CD8-positive, alpha-beta memory T cell (primary cell): ENCODE measurements around the gene PC. TPM values are rescaled to one million over a fixed set of nuclear protein-coding genes. Genes with fewer than 3 reads are reported as not detected.

ENCODE experiments used
- CTCF ChIA-PET: fragments of 350-600 bp; sonication (Branson Sonifier 250); formaldehyde crosslinking; loops from one replicate; lab custom pipeline; 2021; ENCODE audit warnings: antibody characterized with exemption; lab: Charles Lee
- POLR2A ChIA-PET: fragments of 350-600 bp; sonication (Branson Sonifier 250); formaldehyde crosslinking; loops from one replicate; lab custom pipeline; 2021; ENCODE audit warnings: antibody characterized with exemption; lab: Charles Lee
- DNase-seq, 5 donors: peaks; one replicate each; pipeline versions ENCODE4 v3.0.0 to v3.0.0-alpha.2; 2020 to 2022; ENCODE audit warnings: mixed read lengths in 1 of 5
- H3K27ac ChIP-seq: one replicate; pipeline ENCODE4 v1.7.0; 2013; ENCODE audit warnings: low read depth, mild to moderate bottlenecking, low read length, moderate library complexity
- H3K27me3 ChIP-seq: 2 replicates; pipeline ENCODE4 v1.7.0; 2013; ENCODE audit warnings: low read length, mild to moderate bottlenecking; ENCODE audit not compliant: insufficient read depth, poor library complexity, severe bottlenecking
- H3K36me3 ChIP-seq: 2 replicates; pipeline ENCODE4 v1.7.0; 2013; ENCODE audit warnings: mild to moderate bottlenecking, low read length, moderate library complexity; ENCODE audit not compliant: insufficient read depth
- H3K4me1 ChIP-seq: 2 replicates; pipeline ENCODE4 v1.7.0; 2013; ENCODE audit warnings: mild to moderate bottlenecking, low read length, moderate library complexity; ENCODE audit not compliant: insufficient read depth
- H3K4me3 ChIP-seq: 2 replicates; pipeline ENCODE4 v1.7.0; 2013; ENCODE audit warnings: mild to moderate bottlenecking, low read length
- H3K9me3 ChIP-seq: 2 replicates; pipeline ENCODE4 v1.7.0; 2013; ENCODE audit warnings: mild to moderate bottlenecking, low read length
- H3K27ac Mint-ChIP-seq, 8 donors: one replicate each; pipeline ENCODE4 v1.8.0; 2020 to 2021; ENCODE audit warnings: mixed read lengths in 8 of 8, mild to moderate bottlenecking in 6 of 8, inconsistent platforms in 3 of 8, moderate library complexity in 3 of 8
- H3K27me3 Mint-ChIP-seq, 2 donors: one replicate each; pipeline ENCODE4 v1.8.0; 2020 to 2021; ENCODE audit warnings: mixed read lengths in 2 of 2, mild to moderate bottlenecking in 1 of 2, moderate library complexity in 1 of 2
- H3K36me3 Mint-ChIP-seq, 3 donors: one replicate each; pipeline ENCODE4 v1.8.0; 2020 to 2021; ENCODE audit warnings: mixed read lengths in 3 of 3, inconsistent platforms in 1 of 3, mild to moderate bottlenecking in 1 of 3
- H3K4me1 Mint-ChIP-seq, 3 donors: one replicate each; pipeline ENCODE4 v1.8.0; 2020 to 2021; ENCODE audit warnings: mixed read lengths in 3 of 3, inconsistent platforms in 1 of 3, mild to moderate bottlenecking in 1 of 3
- H3K4me3 Mint-ChIP-seq, 7 donors: one replicate each; pipeline ENCODE4 v1.8.0; 2020 to 2021; ENCODE audit warnings: mixed read lengths in 7 of 7, mild to moderate bottlenecking in 6 of 7, moderate library complexity in 4 of 7, inconsistent platforms in 2 of 7
- H3K9me3 Mint-ChIP-seq, 5 donors: one replicate each; pipeline ENCODE4 v1.8.0; 2020 to 2022; ENCODE audit warnings: mixed read lengths in 5 of 5, mild to moderate bottlenecking in 3 of 5, moderate library complexity in 2 of 5, inconsistent platforms in 1 of 5
- polyA plus RNA-seq: library from polyadenylated mRNA; unstranded; fragments of 300-500 nt; fragmentation: Illumina TruSeq; gene quantifications from one replicate; pipeline ENCODE4 v1.2.3, GENCODE V29; 2021
- total RNA-seq, 2 experiments: library from RNA; stranded (reverse); gene quantifications; one replicate each; pipeline ENCODE4 v1.2.3, GENCODE V29; 2021

The PC gene
- total and polyA plus RNA-seq, 3 experiments from 2014 or later: 6.6 to 9.6 (median 8.9) TPM

- Mint-ChIP-seq H3K27ac (no peak overlapping the region), H3K9me3 (no peaks in the 10 kb centered on the region), H3K4me1 (peaks cover 2 to 8% (median 4%) of the 10 kb centered on the region in 3 donors), H3K4me3 (no peak overlapping the region), H3K36me3 (no peaks in the 10 kb centered on the region), H3K27me3 (peaks cover 0 to 4% of the 10 kb centered on the region in 2 donors)
- no peaks in the 10 kb centered on the region for H3K36me3 ChIP-seq
- DNase-seq: no peak
- H3K9me3 ChIP-seq: no peaks in the 10 kb centered on the region
- H3K27ac ChIP-seq: no peak overlapping the region
- H3K4me3 ChIP-seq: no peak overlapping the region
- POLR2A ChIA-PET: no interaction called here
- no peaks in the 10 kb centered on the region for H3K27me3 ChIP-seq
- CTCF ChIA-PET: no interaction called here
- H3K4me1 ChIP-seq: peaks cover 6% of the 10 kb centered on the region
Observed at GRCh38 chr11:66875378-66875777, 82.8 kb downstream of the PC start.

- Histone ChIP-seq H3K4me3 (no peak overlapping the region), H3K27ac (no peak overlapping the region), H3K27me3 (no peaks in the 10 kb centered on the region), H3K4me1 (no peaks in the 10 kb centered on the region), H3K36me3 (no peaks in the 10 kb centered on the region), H3K9me3 (no peaks in the 10 kb centered on the region)
- Mint-ChIP-seq H3K27me3 (peaks cover 0 to 4% of the 10 kb centered on the region in 2 donors), H3K36me3 (no peaks in the 10 kb centered on the region), H3K27ac (peak overlapping the region in 2 of 8 donors; percentile 52 to 83), H3K4me3 (no peak overlapping the region), H3K9me3 (no peaks in the 10 kb centered on the region), H3K4me1 (peaks cover 0 to 3% (median 0%) of the 10 kb centered on the region in 3 donors)
- POLR2A ChIA-PET: no interaction called here
- no peak for DNase-seq
- CTCF ChIA-PET: no interaction called here
Observed at GRCh38 chr11:66874232-66874631, 84.0 kb downstream of the PC start.

DNA sequence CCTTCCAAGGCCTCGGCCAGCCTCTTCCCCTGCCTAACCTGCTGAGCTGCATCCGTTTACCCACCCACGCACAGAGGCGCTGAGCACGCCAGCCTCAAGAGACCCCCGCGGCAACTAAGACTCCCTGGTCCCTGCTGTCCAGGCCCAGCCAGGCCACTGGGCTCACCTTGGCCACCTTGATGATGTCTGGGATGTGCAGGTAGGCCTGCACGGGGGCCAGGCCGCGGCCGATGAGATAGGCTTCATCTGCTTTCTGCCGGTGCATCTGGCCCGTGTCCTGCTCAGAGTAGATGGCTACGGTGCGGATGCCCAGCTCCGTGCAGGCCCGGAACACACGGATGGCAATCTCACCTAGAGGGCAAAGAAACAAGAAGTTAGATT, 86.7 kb downstream of the PC start:
- Histone ChIP-seq H3K36me3 (no peaks in the 10 kb centered on the region), H3K9me3 (no peaks in the 10 kb centered on the region), H3K4me3 (no peak overlapping the region), H3K27me3 (no peaks in the 10 kb centered on the region), H3K27ac (no peak overlapping the region), H3K4me1 (peaks cover 9% of the 10 kb centered on the region)
- H3K36me3 Mint-ChIP-seq: no peaks in the 10 kb centered on the region
- H3K4me1 Mint-ChIP-seq: peaks cover 6 to 16% (median 6%) of the 10 kb centered on the region in 3 donors
- POLR2A ChIA-PET: no interaction called here
- H3K27me3 Mint-ChIP-seq: peaks cover 0 to 4% of the 10 kb centered on the region in 2 donors
- no peaks in the 10 kb centered on the region for H3K9me3 Mint-ChIP-seq
- H3K4me3 Mint-ChIP-seq: no peak overlapping the region
- no peak for DNase-seq
- CTCF ChIA-PET: no interaction called here
- no peak overlapping the region for H3K27ac Mint-ChIP-seq

- no peaks in the 10 kb centered on the region for H3K9me3 ChIP-seq
- H3K36me3 ChIP-seq: no peaks in the 10 kb centered on the region
- no peak overlapping the region for H3K27ac ChIP-seq
- DNase-seq: no peak
- POLR2A ChIA-PET: no interaction called here
- CTCF ChIA-PET: interaction anchor here (0.7 kb wide), 1 partner anchor 13 kb away, joined by 3 read pairs; no protein-coding TSS in a partner anchor
- no peak overlapping the region for H3K4me3 ChIP-seq
- no peaks in the 10 kb centered on the region for H3K27me3 ChIP-seq
- H3K27me3 Mint-ChIP-seq: peaks cover 0 to 4% of the 10 kb centered on the region in 2 donors
- H3K4me1 ChIP-seq: peaks cover 9% of the 10 kb centered on the region
- H3K9me3 Mint-ChIP-seq: no peaks in the 10 kb centered on the region
- peaks cover 6 to 16% (median 6%) of the 10 kb centered on the region in 3 donors for H3K4me1 Mint-ChIP-seq
- H3K4me3 Mint-ChIP-seq: no peak overlapping the region
- no peaks in the 10 kb centered on the region for H3K36me3 Mint-ChIP-seq
- no peak overlapping the region for H3K27ac Mint-ChIP-seq
Observed at GRCh38 chr11:66870616-66871520, 87.3 kb downstream of the PC start.

- H3K27ac Mint-ChIP-seq: no peak overlapping the region
- H3K4me1 Mint-ChIP-seq: peaks cover 6 to 16% (median 6%) of the 10 kb centered on the region in 3 donors
- CTCF ChIA-PET: interaction anchor here (0.7 kb wide), 1 partner anchor 14 kb away, joined by 3 read pairs; no protein-coding TSS in a partner anchor
- POLR2A ChIA-PET: no interaction called here
- Histone ChIP-seq H3K27ac (no peak overlapping the region), H3K9me3 (no peaks in the 10 kb centered on the region), H3K27me3 (no peaks in the 10 kb centered on the region), H3K4me3 (no peak overlapping the region), H3K36me3 (no peaks in the 10 kb centered on the region), H3K4me1 (peaks cover 9% of the 10 kb centered on the region)
- H3K36me3 Mint-ChIP-seq: no peaks in the 10 kb centered on the region
- no peaks in the 10 kb centered on the region for H3K9me3 Mint-ChIP-seq
- H3K27me3 Mint-ChIP-seq: peaks cover 0 to 4% of the 10 kb centered on the region in 2 donors
- DNase-seq: no peak
- H3K4me3 Mint-ChIP-seq: no peak overlapping the region
Observed at GRCh38 chr11:66870131-66870530, 88.1 kb downstream of the PC start.

DNA sequence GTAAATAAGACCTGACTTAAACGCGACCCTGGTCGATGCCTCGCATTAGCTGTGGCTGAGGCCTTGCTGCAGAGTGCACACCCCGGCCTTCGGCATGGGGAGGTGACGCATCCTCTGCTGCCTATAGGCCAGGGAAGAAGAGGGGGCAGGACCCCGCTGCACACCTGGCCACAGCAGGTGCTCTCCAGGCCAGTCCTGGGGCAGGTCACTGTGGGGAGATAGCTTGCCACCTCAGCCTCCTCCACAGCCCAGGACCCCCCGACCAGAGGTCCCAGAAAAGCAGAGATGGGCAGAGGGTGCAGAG, 88.7 kb downstream of the PC start:
- Histone ChIP-seq H3K27ac (no peak overlapping the region), H3K4me1 (peaks cover 9% of the 10 kb centered on the region), H3K9me3 (no peaks in the 10 kb centered on the region), H3K4me3 (no peak overlapping the region), H3K27me3 (no peaks in the 10 kb centered on the region), H3K36me3 (no peaks in the 10 kb centered on the region)
- H3K27me3 Mint-ChIP-seq: no peaks in the 10 kb centered on the region
- no peaks in the 10 kb centered on the region for H3K9me3 Mint-ChIP-seq
- CTCF ChIA-PET: no interaction called here
- POLR2A ChIA-PET: no interaction called here
- H3K4me1 Mint-ChIP-seq: peaks cover 6 to 16% (median 6%) of the 10 kb centered on the region in 3 donors
- DNase-seq: no peak
- no peak overlapping the region for H3K4me3 Mint-ChIP-seq
- peak overlapping the region in 1 of 8 donors; percentile 52 for H3K27ac Mint-ChIP-seq
- H3K36me3 Mint-ChIP-seq: no peaks in the 10 kb centered on the region

- Histone ChIP-seq H3K9me3 (no peaks in the 10 kb centered on the region), H3K27me3 (no peaks in the 10 kb centered on the region), H3K36me3 (no peaks in the 10 kb centered on the region), H3K4me1 (peaks cover 9% of the 10 kb centered on the region), H3K4me3 (no peak overlapping the region), H3K27ac (no peak overlapping the region)
- Mint-ChIP-seq H3K4me1 (peaks cover 6 to 16% (median 6%) of the 10 kb centered on the region in 3 donors), H3K27ac (peak overlapping the region in 2 of 8 donors; percentile 29 to 52), H3K9me3 (no peaks in the 10 kb centered on the region), H3K27me3 (no peaks in the 10 kb centered on the region), H3K36me3 (no peaks in the 10 kb centered on the region), H3K4me3 (peak overlapping the region in 1 of 7 donors; percentile 51)
- ChIA-PET POLR2A (no interaction called here), CTCF (interaction anchor here (1.2 kb wide), 1 partner anchor 12 kb away, joined by 3 read pairs; no protein-coding TSS in a partner anchor)
- peak; percentile 60 to 86 (median 64) for DNase-seq
Observed at GRCh38 chr11:66868726-66869566, 89.2 kb downstream of the PC start.
